Ascending aorta (tissue), 2 donors: Measurements from ENCODE around the gene TIMM10B. TPM values are rescaled to one million over a fixed set of nuclear protein-coding genes. Genes with fewer than 3 reads are reported as not detected.

Source experiments
- DNase-seq, 2 donors: peaks; one replicate each; pipeline ENCODE4 v3.0.0-alpha.2; 2019; ENCODE audit warnings: low spot score in 2 of 2
- H3K27ac ChIP-seq, 2 donors: fragments of 200-600 bp; sonication (generic); one replicate each; pipeline ENCODE4 v1.5.1; 2016 to 2017; ENCODE audit warnings: mild to moderate bottlenecking in 1 of 2
- H3K27me3 ChIP-seq: fragments of 200-600 bp; sonication (generic); one replicate; pipeline ENCODE4 v1.5.1; 2017
- H3K36me3 ChIP-seq, 2 donors: fragments of 200-600 bp; sonication (generic); one replicate each; pipeline ENCODE4 v1.5.1; 2016
- H3K4me1 ChIP-seq, 2 donors: fragments of 200-600 bp; sonication (generic); one replicate each; pipeline ENCODE4 v1.5.1; 2016 to 2017; ENCODE audit warnings: mild to moderate bottlenecking in 1 of 2
- H3K4me3 ChIP-seq, 2 donors: fragments of 200-600 bp; sonication (generic); one replicate each; pipeline ENCODE4 v1.5.1; 2016 to 2017; ENCODE audit warnings: mild to moderate bottlenecking in 1 of 2
- H3K9me3 ChIP-seq, 2 donors: fragments of 200-600 bp; sonication (generic); one replicate each; pipeline ENCODE4 v1.5.1; 2016
- intact Hi-C: fragments of 100-400 bp; cut with DNase I; formaldehyde crosslinking; loops from one replicate; pipeline ENCODE4 v1.15.1; 2023
- total RNA-seq: library from RNA; depleted of rRNA; stranded (reverse); fragments of >200 nt; gene quantifications from one replicate; pipeline ENCODE4 v1.1.0, GENCODE V29; 2016
- TF ChIP-seq, protein P1 (sequence below), 3 experiments: fragments of 200-600 bp in 2 of 3; fragments of 450-650 bp in 1 of 3; sonication (generic) in 2 of 3; IDR thresholded peaks; one replicate each; pipeline ENCODE4 v1.5.1; 2016 to 2019; ENCODE audit warnings: antibody characterized with exemption in 3 of 3, mild to moderate bottlenecking in 1 of 3, moderate library complexity in 1 of 3

The TIMM10B gene
- total RNA-seq, 1 donor from 2014 or later: 19.2 TPM

DNA sequence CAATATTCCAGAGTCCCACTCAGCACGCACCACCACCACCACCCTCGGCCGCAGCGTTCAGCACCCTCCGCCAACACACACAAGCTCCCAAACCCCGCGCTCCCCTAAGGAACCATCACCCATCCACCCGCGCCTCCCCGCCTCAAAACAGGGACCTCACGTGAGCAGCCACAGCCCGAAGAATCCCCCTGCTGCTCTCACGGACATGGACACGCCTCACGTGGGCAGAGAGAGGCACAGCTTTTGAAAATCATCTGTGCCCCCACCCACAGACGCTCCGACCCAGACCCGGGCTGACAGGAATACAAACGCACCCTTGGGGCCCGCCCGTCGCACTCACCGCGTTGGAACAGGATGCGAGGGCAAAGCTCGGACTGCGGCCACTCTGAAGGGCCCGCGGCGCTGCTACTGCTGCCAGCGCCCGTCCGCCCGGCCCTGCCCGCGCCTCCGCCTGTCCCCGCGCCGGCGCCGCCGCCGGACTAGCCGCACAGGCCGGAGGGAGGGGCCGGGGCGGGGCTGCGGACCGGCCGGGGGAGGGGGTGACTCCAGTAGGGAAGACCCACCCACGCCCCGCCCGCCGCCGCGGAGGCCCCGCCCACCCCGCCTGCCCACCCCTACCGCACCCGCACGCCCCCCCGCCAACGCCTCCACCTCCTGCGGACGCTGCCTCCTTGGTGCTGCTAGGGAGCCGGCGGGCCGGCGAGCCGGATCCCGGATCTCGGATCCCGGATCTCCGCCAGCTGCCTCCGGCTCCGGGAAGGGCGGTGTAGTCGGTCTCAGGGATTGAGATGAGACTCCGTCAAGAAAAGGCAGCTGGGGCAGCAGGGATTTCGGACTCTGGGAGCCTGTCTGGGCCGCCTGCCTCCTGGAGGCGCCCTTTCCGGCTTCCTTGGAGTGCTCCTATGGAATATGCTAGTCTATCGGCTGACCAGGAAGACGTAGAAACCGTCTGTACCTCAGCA, 7.6 kb upstream of the TIMM10B start, which contains the start of gene TRIM3:
TSS of gene TRIM3 (minus strand) at position 491 of the 962 bp plus-strand sequence. CDS start 8,246 bp downstream, outside the sequence.
- intact Hi-C loops: loop anchor here (1.0 to 5.0 kb wide), 6 partner anchors 35 to 239 kb away; partner anchors contain the start of genes CAVIN3, FHIP1B, MRPL17 and SMPD1
- no peaks in the 10 kb centered on the region for H3K27me3 ChIP-seq
- H3K9me3 ChIP-seq: no peaks in the 10 kb centered on the region
- TF ChIP-seq, protein P1, sequence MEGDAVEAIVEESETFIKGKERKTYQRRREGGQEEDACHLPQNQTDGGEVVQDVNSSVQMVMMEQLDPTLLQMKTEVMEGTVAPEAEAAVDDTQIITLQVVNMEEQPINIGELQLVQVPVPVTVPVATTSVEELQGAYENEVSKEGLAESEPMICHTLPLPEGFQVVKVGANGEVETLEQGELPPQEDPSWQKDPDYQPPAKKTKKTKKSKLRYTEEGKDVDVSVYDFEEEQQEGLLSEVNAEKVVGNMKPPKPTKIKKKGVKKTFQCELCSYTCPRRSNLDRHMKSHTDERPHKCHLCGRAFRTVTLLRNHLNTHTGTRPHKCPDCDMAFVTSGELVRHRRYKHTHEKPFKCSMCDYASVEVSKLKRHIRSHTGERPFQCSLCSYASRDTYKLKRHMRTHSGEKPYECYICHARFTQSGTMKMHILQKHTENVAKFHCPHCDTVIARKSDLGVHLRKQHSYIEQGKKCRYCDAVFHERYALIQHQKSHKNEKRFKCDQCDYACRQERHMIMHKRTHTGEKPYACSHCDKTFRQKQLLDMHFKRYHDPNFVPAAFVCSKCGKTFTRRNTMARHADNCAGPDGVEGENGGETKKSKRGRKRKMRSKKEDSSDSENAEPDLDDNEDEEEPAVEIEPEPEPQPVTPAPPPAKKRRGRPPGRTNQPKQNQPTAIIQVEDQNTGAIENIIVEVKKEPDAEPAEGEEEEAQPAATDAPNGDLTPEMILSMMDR (IDR thresholded peaks at IDR 0.05): peak in 2 of 3 experiments; percentile 22 to 39
- H3K27ac ChIP-seq: peak within 1 kb of the TSS; percentile 94 to 96
- H3K36me3 ChIP-seq: peaks cover 21 to 23% of the 10 kb centered on the region in 2 donors
- H3K4me1 ChIP-seq: peaks cover 7 to 24% of the 10 kb centered on the region in 2 donors
- H3K4me3 ChIP-seq: peak within 1 kb of the TSS; percentile 85 to 88
- DNase-seq: peak; percentile 74 to 96

DNA sequence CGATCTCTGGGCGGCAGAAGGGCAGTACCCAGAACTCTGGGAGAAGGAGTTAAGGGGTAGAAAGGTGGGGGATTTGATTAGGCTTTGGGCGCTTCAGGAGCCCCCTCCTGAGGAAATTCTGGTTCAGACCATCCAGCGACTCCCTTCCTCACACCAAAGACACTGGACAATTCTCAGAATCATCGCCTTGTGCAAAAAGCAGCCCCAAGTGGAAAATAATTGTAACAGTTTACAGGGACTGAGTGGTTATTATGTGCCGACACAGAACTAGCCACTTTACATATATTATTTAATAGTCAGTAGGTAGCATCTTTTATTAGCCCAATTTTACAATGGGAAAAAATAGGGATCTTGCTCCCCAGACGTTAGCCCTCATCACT, 6.9 kb upstream of the TIMM10B start:
- TF ChIP-seq, protein P1 (IDR thresholded peaks at IDR 0.05): peak in 1 of 3 experiments; percentile 4
- Histone ChIP-seq H3K9me3 (no peaks in the 10 kb centered on the region), H3K4me3 (peak overlapping the region; percentile 85 to 88), H3K4me1 (peaks cover 7 to 21% of the 10 kb centered on the region in 2 donors), H3K36me3 (peaks cover 21 to 30% of the 10 kb centered on the region in 2 donors), H3K27ac (peak overlapping the region; percentile 94 to 96), H3K27me3 (no peaks in the 10 kb centered on the region)
- intact Hi-C loops: loop anchor here (1.0 to 5.0 kb wide), 5 partner anchors 36 to 240 kb away; partner anchors contain the start of genes CAVIN3, FHIP1B and MRPL17
- no peak for DNase-seq

DNA sequence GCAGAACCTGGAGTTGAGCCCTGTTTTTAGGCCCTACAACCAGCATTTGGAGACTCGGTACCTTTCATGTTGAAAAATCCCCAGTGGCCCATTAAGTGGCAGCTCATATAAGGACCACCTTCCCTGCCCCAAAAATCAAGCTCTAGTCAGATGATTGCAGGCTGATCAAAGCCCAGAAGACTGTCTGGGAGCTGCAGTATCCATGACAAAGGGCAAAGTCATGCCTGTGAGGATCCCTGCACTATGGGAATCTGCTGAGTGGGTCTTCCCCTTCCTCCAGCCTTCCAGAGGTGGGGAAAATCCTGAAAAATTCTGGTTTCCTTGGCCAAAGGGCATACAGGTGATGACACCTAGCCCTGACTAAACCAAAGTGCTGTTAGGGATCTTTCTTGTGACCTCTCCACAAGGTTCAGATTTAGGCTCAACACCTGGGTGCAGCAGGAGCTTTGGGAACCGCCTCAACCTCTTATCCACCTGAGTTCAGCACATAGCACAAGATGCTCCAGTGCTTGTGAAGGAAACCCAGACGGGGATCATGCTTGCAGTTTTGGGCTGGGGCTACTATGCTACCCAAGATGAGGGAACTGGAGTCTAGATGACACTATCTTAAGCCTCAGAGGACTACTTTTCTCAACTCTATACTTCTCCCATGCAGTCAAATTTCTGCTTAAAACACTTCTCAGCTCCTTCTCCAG, 6.3 kb upstream of the TIMM10B start:
- Histone ChIP-seq H3K4me1 (peaks cover 7 to 21% of the 10 kb centered on the region in 2 donors), H3K27me3 (no peaks in the 10 kb centered on the region), H3K9me3 (no peaks in the 10 kb centered on the region), H3K27ac (peak overlapping the region; percentile 94 to 96), H3K4me3 (no peak overlapping the region), H3K36me3 (peaks cover 21 to 30% of the 10 kb centered on the region in 2 donors)
- TF ChIP-seq, protein P1 (IDR thresholded peaks at IDR 0.05): no peak
- DNase-seq: no peak
- intact Hi-C loops: loop anchor here (1.0 to 5.0 kb wide), 5 partner anchors 36 to 241 kb away; partner anchors contain the start of genes CAVIN3, FHIP1B and MRPL17

DNA sequence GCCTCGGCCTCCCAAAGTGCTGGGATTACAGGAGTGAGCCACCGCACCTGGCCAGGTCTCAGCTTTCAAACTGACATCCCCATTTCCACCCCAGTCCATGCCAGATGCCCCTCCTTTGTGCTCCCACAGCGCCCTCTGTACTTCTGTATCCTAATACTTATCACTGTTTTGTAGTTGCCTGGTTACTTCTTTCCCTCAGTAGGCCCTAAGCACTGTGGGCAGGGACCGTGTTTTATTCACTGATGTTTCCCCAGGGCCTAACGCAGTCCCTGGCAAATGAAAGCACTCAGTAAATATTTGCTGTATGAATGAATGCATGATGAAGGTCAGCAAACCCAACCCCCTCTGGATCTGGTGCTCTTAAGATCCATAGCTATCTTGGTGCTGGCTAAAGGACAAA, 5.4 kb upstream of the TIMM10B start:
- H3K36me3 ChIP-seq: peaks cover 21 to 30% of the 10 kb centered on the region in 2 donors
- no peak overlapping the region for H3K27ac ChIP-seq
- no peak for DNase-seq
- peaks cover 7 to 31% of the 10 kb centered on the region in 2 donors for H3K4me1 ChIP-seq
- H3K9me3 ChIP-seq: no peaks in the 10 kb centered on the region
- H3K27me3 ChIP-seq: no peaks in the 10 kb centered on the region
- intact Hi-C loops: loop anchor here (2.0 kb wide), 3 partner anchors 37 to 155 kb away; partner anchors contain the start of gene CAVIN3
- TF ChIP-seq, protein P1 (IDR thresholded peaks at IDR 0.05): no peak
- H3K4me3 ChIP-seq: no peak overlapping the region

DNA sequence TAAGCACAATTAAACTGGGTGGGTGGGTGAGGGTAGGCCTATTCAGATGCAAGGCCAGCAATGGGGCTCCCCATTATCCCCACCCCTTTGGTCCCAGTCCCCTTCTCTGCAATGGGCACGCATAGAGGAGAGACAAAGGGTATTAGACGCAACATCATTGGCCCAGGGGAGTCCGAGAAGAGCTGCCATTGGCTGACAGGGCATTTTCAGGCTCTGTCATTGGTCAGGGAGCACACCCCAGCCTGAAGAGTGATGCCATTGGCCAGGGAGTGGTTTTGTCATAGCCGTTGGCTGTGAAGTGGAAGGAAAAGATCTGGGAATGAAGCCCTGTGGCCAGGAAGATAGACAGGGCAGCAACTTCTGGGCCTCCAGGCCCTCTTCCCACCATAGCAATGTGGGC, 4.7 kb upstream of the TIMM10B start:
- H3K4me3 ChIP-seq: no peak overlapping the region
- TF ChIP-seq, protein P1 (IDR thresholded peaks at IDR 0.05): no peak
- peaks cover 7 to 31% of the 10 kb centered on the region in 2 donors for H3K4me1 ChIP-seq
- H3K27me3 ChIP-seq: no peaks in the 10 kb centered on the region
- H3K9me3 ChIP-seq: no peaks in the 10 kb centered on the region
- H3K36me3 ChIP-seq: peaks cover 21 to 30% of the 10 kb centered on the region in 2 donors
- DNase-seq: no peak
- intact Hi-C loops: no loop called here
- no peak overlapping the region for H3K27ac ChIP-seq
